Esophagus squamous epithelium (tissue), 5 donors: ENCODE measurements around the gene GALNT13. TPM values are rescaled to one million over a fixed set of nuclear protein-coding genes. Genes with fewer than 3 reads are reported as not detected.

Experiments
- DNase-seq: peaks from one replicate; lab custom pipeline; 2025; lab: John Stamatoyannopoulos, UW
- H3K27ac ChIP-seq, 4 donors: fragments of 200-600 bp; sonication (generic); one replicate each; pipeline ENCODE4 v1.5.1; 2016 to 2019; ENCODE audit warnings: mild to moderate bottlenecking in 1 of 4
- H3K27me3 ChIP-seq, 4 donors: fragments of 200-600 bp; sonication (generic); 1 replicate in 3 of 4; 2 replicates in 1 of 4; pipeline versions ENCODE4 v1.5.1 to v1.6.0; 2017 to 2021; ENCODE audit warnings: antibody characterized with exemption in 1 of 4
- H3K36me3 ChIP-seq, 3 donors: fragments of 200-600 bp; sonication (generic); one replicate each; pipeline ENCODE4 v1.5.1; 2016 to 2019
- H3K4me1 ChIP-seq, 3 donors: fragments of 200-600 bp; sonication (generic); one replicate each; pipeline ENCODE4 v1.5.1; 2017 to 2019
- H3K4me3 ChIP-seq, 4 donors: fragments of 200-600 bp; sonication (generic); 1 replicate in 3 of 4; 2 replicates in 1 of 4; pipeline ENCODE4 v1.5.1; 2016 to 2019; ENCODE audit warnings: mild to moderate bottlenecking in 2 of 4, moderate library complexity in 1 of 4
- H3K9me3 ChIP-seq, 3 donors: fragments of 200-600 bp; sonication (generic); one replicate each; pipeline ENCODE4 v1.5.1; 2016 to 2019
- POLR2A ChIP-seq, 4 donors: fragments of 450-650 bp; IDR thresholded peaks; one replicate each; pipeline ENCODE4 v1.6.1; 2017; ENCODE audit warnings: antibody characterized with exemption in 4 of 4, mild to moderate bottlenecking in 4 of 4, moderate library complexity in 3 of 4
- WGBS, 2 donors: methylation state at CpG; one replicate each; pipeline ENCODE4 v1.1.5; 2018; 5-methylcytosine and 5-hydroxymethylcytosine counted together
- intact Hi-C: fragments of 100-400 bp; cut with DNase I; formaldehyde crosslinking; loops from one replicate; pipeline ENCODE4 v1.15.0; 2022
- total RNA-seq, 4 donors: library from RNA; depleted of rRNA; stranded (reverse); fragments of >200 nt; gene quantifications; one replicate each; pipeline ENCODE4 v1.1.0, GENCODE V29; 2016
- TF ChIP-seq, protein P1 (sequence below), 6 experiments: fragments of 450-650 bp in 4 of 6; fragments of 200-600 bp in 2 of 6; sonication (generic) in 2 of 6; IDR thresholded peaks; one replicate each; pipeline ENCODE4 v1.5.1; 2016 to 2019; ENCODE audit warnings: antibody characterized with exemption in 6 of 6, mild to moderate bottlenecking in 4 of 6, moderate library complexity in 4 of 6
- donor health status: DM: yes; HTN: yes; CAD: no.

The GALNT13 gene
- total RNA-seq, 4 donors from 2014 or later, result 0.04 to 0.38 (median 0.17) TPM

DNA sequence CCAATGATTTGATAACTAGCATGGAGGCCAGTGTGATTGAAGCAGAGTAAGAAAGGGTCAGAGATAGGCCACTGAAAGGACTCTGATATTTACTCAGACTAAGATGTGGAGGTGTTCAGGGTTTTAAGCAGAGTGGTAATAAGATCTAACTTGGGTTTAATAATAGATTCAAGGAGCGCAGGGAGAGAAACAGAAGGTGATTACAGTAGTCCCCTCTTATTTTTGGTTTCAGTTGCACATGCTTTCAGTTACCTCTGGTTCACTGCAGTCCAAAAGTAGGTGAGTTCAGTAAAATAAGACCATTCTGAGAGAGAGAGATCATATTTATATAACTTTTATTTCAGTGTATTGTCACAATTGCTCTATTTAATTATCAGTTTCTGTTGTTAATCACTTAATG lies 13.5 kb upstream of the GALNT13 start:
- Histone ChIP-seq H3K9me3 (no peaks in the 10 kb centered on the region), H3K4me1 (no peaks in the 10 kb centered on the region), H3K27me3 (no peaks in the 10 kb centered on the region), H3K27ac (no peak overlapping the region), H3K36me3 (no peaks in the 10 kb centered on the region), H3K4me3 (no peak overlapping the region)
- intact Hi-C loops, result no loop called here
- TF ChIP-seq POLR2A (IDR thresholded peaks at IDR 0.05), result no peak
- TF ChIP-seq, protein P1, sequence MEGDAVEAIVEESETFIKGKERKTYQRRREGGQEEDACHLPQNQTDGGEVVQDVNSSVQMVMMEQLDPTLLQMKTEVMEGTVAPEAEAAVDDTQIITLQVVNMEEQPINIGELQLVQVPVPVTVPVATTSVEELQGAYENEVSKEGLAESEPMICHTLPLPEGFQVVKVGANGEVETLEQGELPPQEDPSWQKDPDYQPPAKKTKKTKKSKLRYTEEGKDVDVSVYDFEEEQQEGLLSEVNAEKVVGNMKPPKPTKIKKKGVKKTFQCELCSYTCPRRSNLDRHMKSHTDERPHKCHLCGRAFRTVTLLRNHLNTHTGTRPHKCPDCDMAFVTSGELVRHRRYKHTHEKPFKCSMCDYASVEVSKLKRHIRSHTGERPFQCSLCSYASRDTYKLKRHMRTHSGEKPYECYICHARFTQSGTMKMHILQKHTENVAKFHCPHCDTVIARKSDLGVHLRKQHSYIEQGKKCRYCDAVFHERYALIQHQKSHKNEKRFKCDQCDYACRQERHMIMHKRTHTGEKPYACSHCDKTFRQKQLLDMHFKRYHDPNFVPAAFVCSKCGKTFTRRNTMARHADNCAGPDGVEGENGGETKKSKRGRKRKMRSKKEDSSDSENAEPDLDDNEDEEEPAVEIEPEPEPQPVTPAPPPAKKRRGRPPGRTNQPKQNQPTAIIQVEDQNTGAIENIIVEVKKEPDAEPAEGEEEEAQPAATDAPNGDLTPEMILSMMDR (IDR thresholded peaks at IDR 0.05), result no peak
- 86 to 97% methylated on average over 1 of the region's 1 CpG for WGBS, 2 donors
- no peak for DNase-seq

DNA sequence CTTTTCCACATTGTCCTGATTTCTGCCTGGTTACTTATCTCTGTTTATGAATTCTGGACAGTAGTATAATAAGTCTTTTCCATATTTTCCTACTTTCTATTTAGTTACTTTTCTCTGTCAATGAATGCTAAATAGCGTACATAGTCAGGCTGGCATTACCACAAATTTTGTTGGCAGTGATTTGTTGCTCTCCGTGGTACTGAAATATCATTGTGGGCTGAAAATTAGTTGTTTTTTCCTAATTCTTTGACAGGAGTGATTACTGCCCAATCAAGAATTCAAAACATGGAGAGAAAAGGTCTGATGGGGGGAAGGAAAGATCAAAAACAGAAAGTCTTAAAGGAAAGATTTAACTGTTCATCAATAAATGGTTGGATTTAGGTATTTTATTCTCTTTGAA lies 7.7 kb upstream of the GALNT13 start:
- Histone ChIP-seq H3K27me3 (no peaks in the 10 kb centered on the region), H3K4me1 (no peaks in the 10 kb centered on the region), H3K27ac (no peak overlapping the region), H3K9me3 (no peaks in the 10 kb centered on the region), H3K4me3 (no peak overlapping the region), H3K36me3 (no peaks in the 10 kb centered on the region)
- DNase-seq, result no peak
- WGBS, 2 donors, result 19 to 23% methylated on average over 2 of the region's 2 CpGs
- TF ChIP-seq, protein P1 (IDR thresholded peaks at IDR 0.05), result no peak
- no peak for TF ChIP-seq POLR2A (IDR thresholded peaks at IDR 0.05)
- intact Hi-C loops, result no loop called here

DNA sequence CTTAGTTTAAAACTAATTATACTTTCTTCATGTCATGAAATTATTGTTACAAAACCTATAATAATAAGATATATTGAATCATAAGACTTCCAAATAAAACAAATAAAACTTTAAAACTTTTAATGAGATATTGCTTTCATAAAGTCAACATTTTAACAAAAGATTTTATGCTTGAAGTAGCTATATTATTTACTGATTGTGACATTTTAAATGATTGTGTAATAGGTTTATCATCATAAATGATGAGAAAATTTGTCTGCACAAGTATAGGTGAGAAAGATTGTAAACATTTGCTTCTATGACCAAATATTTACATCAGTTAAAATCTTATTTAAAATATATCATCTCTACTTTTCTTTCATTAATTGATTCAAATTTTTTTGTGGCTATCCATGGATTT lies 5.1 kb upstream of the GALNT13 start:
- no peaks in the 10 kb centered on the region for H3K9me3 ChIP-seq
- H3K27me3 ChIP-seq, result peaks cover 0 to 20% (median 3%) of the 10 kb centered on the region in 4 donors
- intact Hi-C loops, result no loop called here

DNA sequence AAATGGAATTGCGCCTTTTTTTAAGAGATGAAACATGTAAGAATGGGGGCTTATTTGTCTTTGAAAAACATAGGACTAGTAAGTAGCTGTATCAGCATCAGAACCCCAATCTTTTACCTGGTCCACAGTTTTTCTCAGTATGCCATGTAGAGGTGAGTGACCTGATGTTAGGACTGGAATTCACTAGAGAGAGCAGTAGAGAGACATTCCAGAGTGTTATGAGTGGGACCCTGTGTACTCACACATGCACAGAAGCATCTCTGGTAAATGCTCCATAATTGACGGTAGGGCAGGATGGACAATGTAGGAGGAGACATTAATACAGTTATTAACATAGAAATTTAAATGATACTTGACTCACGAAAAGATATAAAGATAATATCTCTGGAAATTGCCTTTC lies 1.4 kb upstream of the GALNT13 start:
- no peak for DNase-seq
- H3K9me3 ChIP-seq, result no peaks in the 10 kb centered on the region
- peaks cover 0 to 18% (median 0%) of the 10 kb centered on the region in 3 donors for H3K4me1 ChIP-seq
- H3K27me3 ChIP-seq, result peaks cover 0 to 51% (median 6%) of the 10 kb centered on the region in 4 donors
- TF ChIP-seq, protein P1 (IDR thresholded peaks at IDR 0.05), result no peak
- TF ChIP-seq POLR2A (IDR thresholded peaks at IDR 0.05), result no peak
- H3K27ac ChIP-seq, result no peak overlapping the region
- H3K36me3 ChIP-seq, result no peaks in the 10 kb centered on the region
- H3K4me3 ChIP-seq, result no peak overlapping the region
- intact Hi-C loops, result no loop called here
- 75 to 78% methylated on average over 3 of the region's 3 CpGs for whole genome bisulfite sequencing, 2 donors

More for the DNA sequence above, 5.1 kb upstream of the GALNT13 start:
- TF ChIP-seq, protein P1 (IDR thresholded peaks at IDR 0.05), result no peak
- TF ChIP-seq POLR2A (IDR thresholded peaks at IDR 0.05), result no peak
- Histone ChIP-seq H3K27ac (no peak overlapping the region), H3K4me3 (no peak overlapping the region), H3K4me1 (peaks cover 0 to 5% (median 0%) of the 10 kb centered on the region in 3 donors), H3K36me3 (no peaks in the 10 kb centered on the region)
- DNase-seq, result no peak

DNA sequence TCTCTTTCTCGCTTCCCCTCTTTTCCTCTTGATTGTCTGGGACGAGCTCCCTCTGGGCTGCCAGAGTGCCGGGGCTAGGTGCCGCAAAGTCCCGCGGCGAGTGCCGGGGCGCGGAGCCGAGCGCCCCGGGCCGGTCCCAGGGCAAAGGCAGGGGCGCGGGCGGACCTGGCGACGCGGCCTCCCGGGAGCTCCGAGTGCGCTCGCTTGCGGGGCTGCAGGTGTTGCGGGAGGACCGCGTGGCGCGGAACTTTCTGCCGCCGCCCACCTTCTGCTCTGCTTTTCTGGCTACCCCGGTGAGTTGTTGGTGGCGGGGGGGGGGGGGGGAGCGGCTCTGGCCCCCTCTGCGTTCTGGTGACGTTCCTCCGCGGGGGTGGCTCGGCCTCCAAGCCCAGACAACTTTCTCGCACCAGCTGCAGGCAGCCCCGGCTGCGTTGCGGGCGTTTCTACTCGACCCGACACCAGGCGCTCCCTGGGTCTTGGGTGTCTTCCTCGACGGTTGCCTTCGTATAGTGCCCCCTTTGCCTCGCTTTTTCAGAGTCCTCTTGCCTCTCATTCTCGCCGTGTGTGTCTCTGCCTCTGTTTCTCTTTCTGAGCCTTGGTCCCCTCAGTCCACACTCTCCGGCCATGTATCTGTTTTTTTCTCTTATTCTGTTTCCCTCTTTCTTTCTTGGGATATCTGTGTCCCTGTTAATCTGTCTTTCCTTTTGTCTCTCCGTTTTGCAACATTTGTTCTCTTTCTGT lies 759 bp downstream of the GALNT13 start:
- H3K27me3 ChIP-seq, result peaks cover 0 to 51% (median 6%) of the 10 kb centered on the region in 4 donors
- DNase-seq, result no peak
- peak overlapping the region in 2 of 4 donors; percentile 28 to 52 for H3K4me3 ChIP-seq
- no peak overlapping the region for H3K27ac ChIP-seq
- H3K4me1 ChIP-seq, result peaks cover 0 to 18% (median 0%) of the 10 kb centered on the region in 3 donors
- no peaks in the 10 kb centered on the region for H3K9me3 ChIP-seq
- intact Hi-C loops, result no loop called here
- 5 to 10% methylated on average over 11 to 15 of the region's 56 CpGs for whole genome bisulfite sequencing, 2 donors
- TF ChIP-seq, protein P1 (IDR thresholded peaks at IDR 0.05), result no peak
- TF ChIP-seq POLR2A (IDR thresholded peaks at IDR 0.05), result no peak
- no peaks in the 10 kb centered on the region for H3K36me3 ChIP-seq
